ENCODE data around the gene ZNF22.

DNA sequence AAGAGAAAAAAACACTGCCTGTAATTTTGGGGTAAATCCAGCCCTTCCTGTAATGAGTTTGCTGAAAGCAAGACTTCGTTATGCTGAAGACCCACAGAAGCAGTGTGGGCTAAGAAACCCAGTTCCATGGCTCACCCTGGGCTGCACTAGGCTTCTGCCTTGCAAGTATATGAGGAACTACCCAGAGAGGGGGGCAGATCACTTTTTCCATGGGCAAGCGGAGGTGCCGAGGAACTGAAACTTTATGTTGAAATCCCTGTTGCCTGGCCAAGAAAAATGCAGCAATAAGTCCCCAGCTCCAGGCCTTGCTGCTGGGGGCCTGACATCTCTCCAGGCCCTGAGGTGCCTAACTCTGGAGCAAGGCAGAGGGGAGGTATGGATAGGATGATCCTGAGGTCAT, 32.6 kb upstream of the ZNF22 start:
- TF ChIP-seq EP300 (IDR thresholded peaks at IDR 0.05), result no peak
- TF ChIP-seq, protein P1, sequence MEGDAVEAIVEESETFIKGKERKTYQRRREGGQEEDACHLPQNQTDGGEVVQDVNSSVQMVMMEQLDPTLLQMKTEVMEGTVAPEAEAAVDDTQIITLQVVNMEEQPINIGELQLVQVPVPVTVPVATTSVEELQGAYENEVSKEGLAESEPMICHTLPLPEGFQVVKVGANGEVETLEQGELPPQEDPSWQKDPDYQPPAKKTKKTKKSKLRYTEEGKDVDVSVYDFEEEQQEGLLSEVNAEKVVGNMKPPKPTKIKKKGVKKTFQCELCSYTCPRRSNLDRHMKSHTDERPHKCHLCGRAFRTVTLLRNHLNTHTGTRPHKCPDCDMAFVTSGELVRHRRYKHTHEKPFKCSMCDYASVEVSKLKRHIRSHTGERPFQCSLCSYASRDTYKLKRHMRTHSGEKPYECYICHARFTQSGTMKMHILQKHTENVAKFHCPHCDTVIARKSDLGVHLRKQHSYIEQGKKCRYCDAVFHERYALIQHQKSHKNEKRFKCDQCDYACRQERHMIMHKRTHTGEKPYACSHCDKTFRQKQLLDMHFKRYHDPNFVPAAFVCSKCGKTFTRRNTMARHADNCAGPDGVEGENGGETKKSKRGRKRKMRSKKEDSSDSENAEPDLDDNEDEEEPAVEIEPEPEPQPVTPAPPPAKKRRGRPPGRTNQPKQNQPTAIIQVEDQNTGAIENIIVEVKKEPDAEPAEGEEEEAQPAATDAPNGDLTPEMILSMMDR (IDR thresholded peaks at IDR 0.05), result no peak
- no peak for TF ChIP-seq POLR2A (IDR thresholded peaks at IDR 0.05)
- TF ChIP-seq POLR2AphosphoS5 (IDR thresholded peaks at IDR 0.05), result peak in 1 of 4 donors; percentile 39
